Measurements from ENCODE around the gene MCHR1. TPM values are rescaled to one million over a fixed set of nuclear protein-coding genes. Genes with fewer than 3 reads are reported as not detected.

The MCHR1 gene
- total and polyA plus RNA-seq, 2 of the 13 experiments (the other 11 are each of a cell fraction or from before 2014, with no cell fraction given): 0.40 to 0.83 TPM

- TF ChIP-seq BCLAF1 (IDR thresholded peaks at IDR 0.05) (no peak), ZNF672 (CRISPR knock-in tag; IDR thresholded peaks at IDR 0.05) (no peak), ZNF580 (CRISPR knock-in tag; IDR thresholded peaks at IDR 0.05; ENCODE audit: borderline replicate concordance, low read depth) (peak; percentile 21; the same call in 1 of the 2 replicates), ZNF382 (CRISPR knock-in tag; IDR thresholded peaks at IDR 0.05; ENCODE audit: borderline replicate concordance) (no peak), ZBTB20 (CRISPR knock-in tag; IDR thresholded peaks at IDR 0.05; ENCODE audit: borderline replicate concordance, low read depth) (peak; percentile 6; the same call in 1 of the 2 replicates), ZNF280B (CRISPR knock-in tag; IDR thresholded peaks at IDR 0.05; ENCODE audit: borderline replicate concordance) (peak; percentile 70), ZNF512 (CRISPR knock-in tag; IDR thresholded peaks at IDR 0.05) (no peak), CCAR2 (optimal IDR thresholded peaks at IDR 0.05; ENCODE audit: low read depth, low read length) (no peak), NR0B2 (CRISPR knock-in tag; IDR thresholded peaks at IDR 0.05) (0 out of 2 replicates have a peak, but pooled peaks have one; percentile 46), STAT6 (CRISPR knock-in tag; IDR thresholded peaks at IDR 0.05; ENCODE audit: borderline replicate concordance) (0 out of 2 replicates have a peak, but pooled peaks have one; percentile 9), GATAD2A (CRISPR knock-in tag; IDR thresholded peaks at IDR 0.05) (0 out of 2 replicates have a peak, but pooled peaks have one; percentile 14), SRSF9 (IDR thresholded peaks at IDR 0.05; ENCODE audit: borderline replicate concordance, insufficient read depth, low read depth, low read length, poor library complexity, severe bottlenecking) (no peak), ZNF724P (CRISPR knock-in tag; IDR thresholded peaks at IDR 0.05; ENCODE audit: borderline replicate concordance) (peak; percentile 83), ARNTL (CRISPR knock-in tag; IDR thresholded peaks at IDR 0.05) (no peak), ZFP36L2 (CRISPR knock-in tag; IDR thresholded peaks at IDR 0.05) (0 out of 2 replicates have a peak, but pooled peaks have one; percentile 20), ZNF597 (CRISPR knock-in tag; IDR thresholded peaks at IDR 0.05) (no peak)
These were observed 42.7 kb upstream of the MCHR1 start, which contains the start of gene MRTFA (continued) for GRCh38 chr22:40636380-40637182.

Data from HepG2 (cell line).